ENCODE results near the gene HNRNPLL. TPM values are rescaled to one million over a fixed set of nuclear protein-coding genes. Genes with fewer than 3 reads are reported as not detected.

The HNRNPLL gene
- total RNA-seq, result 67.7 and 69.0 TPM in 2 replicates

GRCh38 chr2:38602732-38603401 lies at the start of gene HNRNPLL:
HNRNPLL (minus strand) TSS chr2:38602928; CDS start chr2:38602626, 302 bp downstream.

Other genes with a start within 250 kb of the HNRNPLL start
- gene ATL2, start 225.7 kb downstream of the HNRNPLL start, total RNA-seq, result 124 and 125 TPM in 2 replicates
- 3.5 and 6.7 TPM in 2 replicates for gene GALM, start 63.2 kb upstream of the HNRNPLL start, total RNA-seq
- gene SRSF7, start 148.4 kb upstream of the HNRNPLL start, total RNA-seq, result 167 and 223 TPM in 2 replicates
- 10.6 and 11.7 TPM in 2 replicates for gene GEMIN6, start 175.3 kb upstream of the HNRNPLL start, total RNA-seq